Measurements from ENCODE around the gene GGA2.
"Not testable (repeated sequence)": the region's sequence is repeated elsewhere in the genome, so short reads cannot be mapped to it uniquely, and the experiment has no call there.

Gene GGA2

GRCh38 chr16:23502466-23502865 lies 7.8 kb downstream of the GGA2 start:
- DNase-seq: no peak

- DNase-seq: no peak
Measured at GRCh38 chr16:23501291-23501690, 9.0 kb downstream of the GGA2 start.

GRCh38 chr16:23500862-23501225 lies 9.4 kb downstream of the GGA2 start:
- DNase-seq: no peak

GRCh38 chr16:23500212-23500861 lies 10.0 kb downstream of the GGA2 start:
- no peak for DNase-seq

GRCh38 chr16:23499801-23500200 lies 10.5 kb downstream of the GGA2 start:
- no peak for DNase-seq

GRCh38 chr16:23498863-23499262 lies 11.4 kb downstream of the GGA2 start:
- no peak for DNase-seq

GRCh38 chr16:23497543-23497868 lies 12.8 kb downstream of the GGA2 start:
- no peak for DNase-seq

- DNase-seq: no peak
Measured at GRCh38 chr16:23496821-23497542, 13.3 kb downstream of the GGA2 start.

GRCh38 chr16:23495671-23496070 lies 14.6 kb downstream of the GGA2 start:
- DNase-seq: no peak

- no peak for DNase-seq
Measured at GRCh38 chr16:23494188-23494587, 16.1 kb downstream of the GGA2 start.

- no peak for DNase-seq
Measured at GRCh38 chr16:23491490-23492391, 18.6 kb downstream of the GGA2 start.

GRCh38 chr16:23486480-23486879 lies 23.8 kb downstream of the GGA2 start:
- no peak for DNase-seq

GRCh38 chr16:23485841-23486240 lies 24.5 kb downstream of the GGA2 start:
- no peak for DNase-seq

GRCh38 chr16:23485257-23485614 lies 25.1 kb downstream of the GGA2 start:
- DNase-seq: no peak

- no peak for DNase-seq
Measured at GRCh38 chr16:23484510-23485256, 25.6 kb downstream of the GGA2 start.

- not testable (repeated sequence) for DNase-seq
Measured at GRCh38 chr16:23483492-23483891, 26.8 kb downstream of the GGA2 start.

GRCh38 chr16:23482778-23483177 lies 27.5 kb downstream of the GGA2 start:
- no peak for DNase-seq

- DNase-seq: no peak
Measured at GRCh38 chr16:23480257-23480656, 30.0 kb downstream of the GGA2 start.

- no peak for DNase-seq
Measured at GRCh38 chr16:23479138-23479537, 31.2 kb downstream of the GGA2 start.

GRCh38 chr16:23478566-23478965 lies 31.7 kb downstream of the GGA2 start:
- no peak for DNase-seq

- DNase-seq: no peak
Measured at GRCh38 chr16:23476289-23476688, 34.0 kb downstream of the GGA2 start.

- no peak for DNase-seq
Measured at GRCh38 chr16:23469814-23470213, 40.5 kb downstream of the GGA2 start.

GRCh38 chr16:23466162-23466885 lies 44.0 kb downstream of the GGA2 start:
- DNase-seq: no peak
